T-helper 17 cell (primary cell): ENCODE results near the gene CORO1A. TPM values are rescaled to one million over a fixed set of nuclear protein-coding genes. Genes with fewer than 3 reads are reported as not detected.
"Not testable (repeated sequence)": the region's sequence is repeated elsewhere in the genome, so short reads cannot be mapped to it uniquely, and the experiment has no call there.

Experiments
- ATAC-seq: fragments of 150-1000 bp; cut with Tn5 transposase; 2 replicates; pipeline ENCODE4 v1.10.0; 2021; ENCODE audit warnings: mild to moderate bottlenecking, moderate library complexity
- DNase-seq, 3 donors: peaks; one replicate each; pipeline versions ENCODE4 v3.0.0 to v3.0.0-alpha.2; 2020 to 2021
- H3K9me3 ChIP-seq: one replicate; pipeline ENCODE4 v1.7.0; 2013; ENCODE audit warnings: low read length, mild to moderate bottlenecking; ENCODE audit not compliant: control insufficient read depth, poor library complexity, severe bottlenecking
- H3K27ac Mint-ChIP-seq: one replicate; pipeline ENCODE4 v1.8.0; 2022; ENCODE audit warnings: mild to moderate bottlenecking, moderate library complexity, mixed read lengths
- H3K27me3 Mint-ChIP-seq: one replicate; pipeline ENCODE4 v1.8.0; 2022; ENCODE audit warnings: mixed read lengths
- H3K36me3 Mint-ChIP-seq: one replicate; pipeline ENCODE4 v1.8.0; 2022; ENCODE audit warnings: low read depth, mixed read lengths
- H3K4me1 Mint-ChIP-seq: one replicate; pipeline ENCODE4 v1.8.0; 2022; ENCODE audit warnings: mild to moderate bottlenecking, mixed read lengths
- H3K4me3 Mint-ChIP-seq: one replicate; pipeline ENCODE4 v1.8.0; 2022; ENCODE audit warnings: mild to moderate bottlenecking, moderate library complexity, mixed read lengths
- total RNA-seq, 4 donors: library from RNA in 2 of 4; stranded (reverse) in 2 of 4; gene quantifications; one replicate each; pipeline ENCODE4 v1.2.3 and lab custom pipeline; 2022 to 2026

Gene CORO1A
- total RNA-seq, 2 donors from 2014 or later: 665 to 718 TPM

- not testable (repeated sequence) for H3K4me3 Mint-ChIP-seq, H3K4me1 Mint-ChIP-seq, DNase-seq, H3K27ac Mint-ChIP-seq, ATAC-seq, H3K9me3 ChIP-seq, H3K36me3 Mint-ChIP-seq, H3K27me3 Mint-ChIP-seq
Observed at GRCh38 chr16:30199049-30199448, 15.6 kb downstream of the CORO1A start, which contains the start of gene SULT1A3. Gene SULT1A3, plus strand, starts transcription at chr16:30199255. Its CDS starts 1,474 bp downstream, at chr16:30200729.

- H3K27me3 Mint-ChIP-seq, H3K27ac Mint-ChIP-seq, H3K4me1 Mint-ChIP-seq, H3K4me3 Mint-ChIP-seq, H3K9me3 ChIP-seq, ATAC-seq, DNase-seq, H3K36me3 Mint-ChIP-seq: not testable (repeated sequence)
Observed at GRCh38 chr16:30199608-30200343, 16.4 kb downstream of the CORO1A start.

- DNase-seq, H3K27me3 Mint-ChIP-seq, H3K4me1 Mint-ChIP-seq: not testable (repeated sequence)
Observed at GRCh38 chr16:30205541-30206236, 22.3 kb downstream of the CORO1A start.

GRCh38 chr16:30206252-30206651, 22.9 kb downstream of the CORO1A start:
- peak; percentile 57 for ATAC-seq
- H3K4me1 Mint-ChIP-seq: not testable (repeated sequence)

More at GRCh38 chr16:30205541-30206236, 22.3 kb downstream of the CORO1A start:
- H3K4me3 Mint-ChIP-seq, H3K9me3 ChIP-seq, H3K27ac Mint-ChIP-seq, H3K36me3 Mint-ChIP-seq: not testable (repeated sequence)
- ATAC-seq: peak; percentile 78

GRCh38 chr16:30207063-30207704, 23.8 kb downstream of the CORO1A start:
- H3K9me3 ChIP-seq, ATAC-seq, DNase-seq, H3K4me1 Mint-ChIP-seq, H3K36me3 Mint-ChIP-seq, H3K4me3 Mint-ChIP-seq, H3K27me3 Mint-ChIP-seq, H3K27ac Mint-ChIP-seq: not testable (repeated sequence)

More at GRCh38 chr16:30206252-30206651, 22.9 kb downstream of the CORO1A start:
- not testable (repeated sequence) for H3K9me3 ChIP-seq, H3K4me3 Mint-ChIP-seq, H3K27ac Mint-ChIP-seq, H3K27me3 Mint-ChIP-seq, DNase-seq, H3K36me3 Mint-ChIP-seq

GRCh38 chr16:30209032-30209431, 25.6 kb downstream of the CORO1A start:
- DNase-seq (peak in 2 of 3 donors; percentile 11 to 25), ATAC-seq (peak; percentile 27)
- H3K4me1 Mint-ChIP-seq, H3K27me3 Mint-ChIP-seq, H3K4me3 Mint-ChIP-seq, H3K36me3 Mint-ChIP-seq, H3K27ac Mint-ChIP-seq, H3K9me3 ChIP-seq: not testable (repeated sequence)

- not testable (repeated sequence) for DNase-seq, H3K36me3 Mint-ChIP-seq, H3K4me1 Mint-ChIP-seq, H3K27ac Mint-ChIP-seq, H3K4me3 Mint-ChIP-seq, H3K27me3 Mint-ChIP-seq, H3K9me3 ChIP-seq
- ATAC-seq: peak; percentile 70
Observed at GRCh38 chr16:30211414-30211813, 28.0 kb downstream of the CORO1A start.

- not testable (repeated sequence) for H3K9me3 ChIP-seq, H3K4me3 Mint-ChIP-seq, DNase-seq, H3K27ac Mint-ChIP-seq, H3K36me3 Mint-ChIP-seq, H3K27me3 Mint-ChIP-seq, ATAC-seq, H3K4me1 Mint-ChIP-seq
Observed at GRCh38 chr16:30217082-30217481, 33.7 kb downstream of the CORO1A start.

Other genes with a start within 250 kb of the CORO1A start
- 10 to 100 TPM; 68.8 to 80.3 TPM for gene TMEM219, start 221.5 kb upstream of the CORO1A start, total RNA-seq
- gene TAOK2, start 209.7 kb upstream of the CORO1A start, total RNA-seq: 10 to 100 TPM; 21.0 to 22.9 TPM
- 10 to 100 TPM; 11.3 to 11.5 TPM for gene HIRIP3, start 188.0 kb upstream of the CORO1A start, total RNA-seq
- 10 to 100 TPM; 72.4 to 76.7 TPM for gene INO80E, start 187.4 kb upstream of the CORO1A start, total RNA-seq
- gene DOC2A, start 172.6 kb upstream of the CORO1A start, total RNA-seq: under 1 TPM in 1 of 2 donors, not detected in 1; 0.16 TPM
- gene C16orf92, start 160.4 kb upstream of the CORO1A start, total RNA-seq: not detected
- not detected for gene TLCD3B, start 152.3 kb upstream of the CORO1A start, total RNA-seq
- gene ALDOA, start 117.8 kb upstream of the CORO1A start, total RNA-seq: 100 to 1,000 TPM; 421 to 426 TPM
- 10 to 100 TPM; 80.8 to 89.3 TPM for gene PPP4C, start 107.6 kb upstream of the CORO1A start, total RNA-seq
- gene TBX6, start 91.7 kb upstream of the CORO1A start, total RNA-seq: under 1 TPM; 0.65 to 0.94 TPM
- gene YPEL3, start 87.4 kb upstream of the CORO1A start, total RNA-seq: 100 to 1,000 TPM in 1 of 2 donors, 10 to 100 TPM in 1; 94.9 to 131 TPM
- 10 to 100 TPM; 12.6 to 13.7 TPM for gene GDPD3, start 70.1 kb upstream of the CORO1A start, total RNA-seq
- gene MAPK3, start 60.4 kb upstream of the CORO1A start, total RNA-seq: 10 to 100 TPM; 76.5 to 77.6 TPM
- gene BOLA2B, start 10.1 kb downstream of the CORO1A start, total RNA-seq: 10 to 100 TPM; 60.7 to 78.7 TPM
- 10 to 100 TPM; 43.0 to 47.8 TPM for gene SLX1A, start 10.3 kb downstream of the CORO1A start, total RNA-seq
- 10 to 100 TPM; 28.8 to 30.0 TPM for gene SULT1A3, start 15.7 kb downstream of the CORO1A start, total RNA-seq
- gene NPIPB13, start 64.9 kb downstream of the CORO1A start, total RNA-seq: 10 to 100 TPM; 17.4 to 30.3 TPM
- gene CD2BP2, start 171.7 kb downstream of the CORO1A start, total RNA-seq: 10 to 100 TPM; 35.5 to 44.8 TPM
- gene TBC1D10B, start 186.9 kb downstream of the CORO1A start, total RNA-seq: 10 to 100 TPM; 27.4 to 28.8 TPM
- gene MYL11, start 191.2 kb downstream of the CORO1A start, total RNA-seq: 1 to 10 TPM in 1 of 2 donors, not detected in 1; 1.8 TPM
- 100 to 1,000 TPM; 192 to 220 TPM for gene SEPTIN1, start 199.0 kb downstream of the CORO1A start, total RNA-seq
- 1 to 10 TPM; 6.2 to 6.7 TPM for gene ZNF48, start 211.8 kb downstream of the CORO1A start, total RNA-seq
- gene ZNF771, start 224.0 kb downstream of the CORO1A start, total RNA-seq: 1 to 10 TPM; 1.4 to 1.5 TPM
- 10 to 100 TPM; 17.4 to 19.2 TPM for gene DCTPP1, start 246.4 kb downstream of the CORO1A start, total RNA-seq